Right ventricle myocardium inferior (tissue), 1 donor: Measurements from ENCODE around the gene FAP. TPM values are rescaled to one million over a fixed set of nuclear protein-coding genes. Genes with fewer than 3 reads are reported as not detected.

Experiments
- ATAC-seq: fragments of 200-7000 bp; cut with Tn5 transposase; one replicate; pipeline ENCODE4 v1.9.1; 2020; ENCODE audit warnings: mild to moderate bottlenecking, moderate library complexity
- DNase-seq: peaks from one replicate; pipeline ENCODE4 v3.0.0; 2021; ENCODE audit errors: missing footprints
- intact Hi-C: fragments of 100-400 bp; cut with DNase I; formaldehyde crosslinking; loops from one replicate; pipeline ENCODE4 v1.11.0; 2022
- total RNA-seq: library from RNA; stranded (reverse); fragmentation: NEBNext Ultra II Directional; extraction: Animal tissue kit (Norgen Biotek cat#: 25700); gene quantifications from one replicate; pipeline ENCODE4 v1.2.1, GENCODE V29; 2021
- donor health status: DM: no; HTN: yes; CAD: no; lungs with severe emphysema.

The FAP gene
- total RNA-seq, 1 donor from 2014 or later, result 0.62 TPM

- peak; percentile 37 for DNase-seq
- peak; percentile 75 for ATAC-seq
- intact Hi-C loops, result no loop called here
Measured at GRCh38 chr2:162244541-162245031, 1.3 kb upstream of the FAP start.

- intact Hi-C loops, result no loop called here
- DNase-seq (no peak), ATAC-seq (no peak)
Measured at GRCh38 chr2:162243715-162244114, 470 bp upstream of the FAP start.

- DNase-seq (no peak), ATAC-seq (no peak)
- intact Hi-C loops, result no loop called here
Measured at GRCh38 chr2:162242586-162243280, 512 bp downstream of the FAP start.

- intact Hi-C loops, result no loop called here
- no peak for ATAC-seq
- DNase-seq, result no peak
Measured at GRCh38 chr2:162241571-162241970, 1.7 kb downstream of the FAP start.

- DNase-seq (peak; percentile 53), ATAC-seq (no peak)
- intact Hi-C loops, result no loop called here
Measured at GRCh38 chr2:162234620-162235462, 8.4 kb downstream of the FAP start.

- intact Hi-C loops, result no loop called here
- no peak for ATAC-seq
- no peak for DNase-seq
Measured at GRCh38 chr2:162233197-162233596, 10.0 kb downstream of the FAP start.

- ATAC-seq, result no peak
- DNase-seq, result no peak
- intact Hi-C loops, result no loop called here
Measured at GRCh38 chr2:162232671-162233070, 10.6 kb downstream of the FAP start.

- ATAC-seq (no peak), DNase-seq (no peak)
- intact Hi-C loops, result no loop called here
Measured at GRCh38 chr2:162232027-162232426, 11.2 kb downstream of the FAP start.

- intact Hi-C loops, result no loop called here
- ATAC-seq (no peak), DNase-seq (no peak)
Measured at GRCh38 chr2:162230761-162231160, 12.5 kb downstream of the FAP start.

GRCh38 chr2:162226836-162227235 is 16.4 kb downstream of the FAP start:
- ATAC-seq (no peak), DNase-seq (no peak)
- intact Hi-C loops, result no loop called here

GRCh38 chr2:162221064-162221463 is 22.2 kb downstream of the FAP start:
- ATAC-seq, result peak; percentile 70
- intact Hi-C loops, result loop anchor here (2.0 kb wide), 1 partner anchor 78 kb away; no protein-coding TSS in a partner anchor
- peak; percentile 88 for DNase-seq

- ATAC-seq (no peak), DNase-seq (no peak)
- intact Hi-C loops, result loop anchor here (2.0 kb wide), 1 partner anchor 78 kb away; no protein-coding TSS in a partner anchor
Measured at GRCh38 chr2:162220368-162220767, 22.9 kb downstream of the FAP start.

GRCh38 chr2:162219426-162219825 is 23.8 kb downstream of the FAP start:
- DNase-seq (no peak), ATAC-seq (no peak)
- intact Hi-C loops, result no loop called here

- DNase-seq (no peak), ATAC-seq (no peak)
- intact Hi-C loops, result no loop called here
Measured at GRCh38 chr2:162217598-162217997, 25.6 kb downstream of the FAP start.

GRCh38 chr2:162215162-162215561 is 28.1 kb downstream of the FAP start:
- intact Hi-C loops, result no loop called here
- DNase-seq (no peak), ATAC-seq (no peak)

GRCh38 chr2:162212366-162212765 is 30.9 kb downstream of the FAP start:
- DNase-seq, result no peak
- intact Hi-C loops, result no loop called here
- no peak for ATAC-seq

- intact Hi-C loops, result no loop called here
- no peak for DNase-seq
- no peak for ATAC-seq
Measured at GRCh38 chr2:162211732-162212131, 31.5 kb downstream of the FAP start.

GRCh38 chr2:162210385-162210784 is 32.9 kb downstream of the FAP start:
- intact Hi-C loops, result no loop called here
- ATAC-seq, result no peak
- no peak for DNase-seq

GRCh38 chr2:162202203-162202602 is 41.0 kb downstream of the FAP start:
- ATAC-seq (no peak), DNase-seq (no peak)
- intact Hi-C loops, result no loop called here

GRCh38 chr2:162200636-162201035 is 42.6 kb downstream of the FAP start:
- intact Hi-C loops, result no loop called here
- DNase-seq, result no peak
- no peak for ATAC-seq
